Measurements from ENCODE around the gene ZC2HC1C.

DNA sequence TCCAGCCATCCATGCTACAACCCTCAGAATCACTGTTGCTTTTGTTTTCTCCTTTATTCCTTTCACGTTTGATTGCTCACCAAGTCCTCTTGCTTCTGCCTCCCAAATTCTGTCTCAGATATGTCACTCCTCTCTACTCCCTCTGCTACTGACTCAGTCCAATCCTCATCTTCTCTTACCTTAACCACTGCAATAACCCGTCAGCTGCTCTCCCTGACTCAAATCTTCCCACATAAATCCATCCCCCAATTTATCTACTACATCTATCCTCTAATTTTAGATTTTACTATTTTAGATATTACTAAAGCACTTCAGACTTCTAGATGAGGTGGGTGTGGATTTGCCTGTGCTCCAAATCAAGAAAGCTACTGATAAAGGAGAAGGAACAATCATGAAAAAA lies 43.6 kb upstream of the ZC2HC1C start:
- TF ChIP-seq POLR2A (IDR thresholded peaks at IDR 0.05), result no peak
- TF ChIP-seq, protein P1, sequence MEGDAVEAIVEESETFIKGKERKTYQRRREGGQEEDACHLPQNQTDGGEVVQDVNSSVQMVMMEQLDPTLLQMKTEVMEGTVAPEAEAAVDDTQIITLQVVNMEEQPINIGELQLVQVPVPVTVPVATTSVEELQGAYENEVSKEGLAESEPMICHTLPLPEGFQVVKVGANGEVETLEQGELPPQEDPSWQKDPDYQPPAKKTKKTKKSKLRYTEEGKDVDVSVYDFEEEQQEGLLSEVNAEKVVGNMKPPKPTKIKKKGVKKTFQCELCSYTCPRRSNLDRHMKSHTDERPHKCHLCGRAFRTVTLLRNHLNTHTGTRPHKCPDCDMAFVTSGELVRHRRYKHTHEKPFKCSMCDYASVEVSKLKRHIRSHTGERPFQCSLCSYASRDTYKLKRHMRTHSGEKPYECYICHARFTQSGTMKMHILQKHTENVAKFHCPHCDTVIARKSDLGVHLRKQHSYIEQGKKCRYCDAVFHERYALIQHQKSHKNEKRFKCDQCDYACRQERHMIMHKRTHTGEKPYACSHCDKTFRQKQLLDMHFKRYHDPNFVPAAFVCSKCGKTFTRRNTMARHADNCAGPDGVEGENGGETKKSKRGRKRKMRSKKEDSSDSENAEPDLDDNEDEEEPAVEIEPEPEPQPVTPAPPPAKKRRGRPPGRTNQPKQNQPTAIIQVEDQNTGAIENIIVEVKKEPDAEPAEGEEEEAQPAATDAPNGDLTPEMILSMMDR (IDR thresholded peaks at IDR 0.05), result no peak
- TF ChIP-seq POLR2AphosphoS5 (IDR thresholded peaks at IDR 0.05), result no peak
